B cell (primary cell): Measurements from ENCODE around the gene RRP36. TPM values are rescaled to one million over a fixed set of nuclear protein-coding genes. Genes with fewer than 3 reads are reported as not detected.

ENCODE experiments used
- ATAC-seq: fragments of 200-7000 bp; cut with Tn5 transposase; one replicate; pipeline ENCODE4 v1.10.0; 2021; ENCODE audit warnings: low read depth, mild to moderate bottlenecking, moderate number of reproducible peaks, moderate library complexity
- CTCF ChIA-PET: fragments of 350-600 bp; sonication (Branson Sonifier 250); formaldehyde crosslinking; loops from one replicate; lab custom pipeline; 2021; ENCODE audit warnings: antibody characterized with exemption, inconsistent platforms; lab: Charles Lee
- POLR2A ChIA-PET: fragments of 350-600 bp; sonication (Branson Sonifier 250); formaldehyde crosslinking; loops from one replicate; lab custom pipeline; 2021; ENCODE audit warnings: antibody characterized with exemption; lab: Charles Lee
- DNase-seq: peaks from one replicate; pipeline ENCODE4 v3.0.0; 2013
- H2AFZ ChIP-seq: 2 replicates; pipeline ENCODE4 v1.6.1; 2012; ENCODE audit warnings: mild to moderate bottlenecking, low read depth, low read length; ENCODE audit not compliant: insufficient read depth, poor library complexity, severe bottlenecking
- H3K27ac ChIP-seq, 2 donors: 1 replicate in 1 of 2; 2 replicates in 1 of 2; pipeline ENCODE4 v1.5.1; 2012 to 2013; ENCODE audit warnings: low read length in 2 of 2, mild to moderate bottlenecking in 2 of 2, moderate library complexity in 1 of 2
- H3K27me3 ChIP-seq, 4 experiments: fragments of 200-600 bp in 1 of 4; sonication (generic) in 1 of 4; replicated peaks in 1 of 4; 1 replicate in 2 of 4; 2 replicates in 2 of 4; pipeline versions ENCODE4 v1.6.1 to v1.7.0; 2013 to 2016; ENCODE audit warnings: low read length in 3 of 4, mild to moderate bottlenecking in 2 of 4, mixed read lengths in 1 of 4, moderate library complexity in 1 of 4; ENCODE audit not compliant: insufficient read depth in 4 of 4, control insufficient read depth in 3 of 4; ENCODE audit errors: control extremely low read depth in 1 of 4
- H3K36me3 ChIP-seq, 2 experiments: replicated peaks in 1 of 2; 1 replicate in 1 of 2; 2 replicates in 1 of 2; pipeline versions ENCODE4 v1.6.1 to v1.7.1; 2013; ENCODE audit warnings: low read length in 1 of 2; ENCODE audit not compliant: insufficient read depth in 2 of 2, control insufficient read depth in 1 of 2; ENCODE audit errors: control extremely low read depth in 1 of 2, extremely low read depth in 1 of 2
- H3K4me1 ChIP-seq, 2 donors: fragments of 200-600 bp in 1 of 2; sonication (generic) in 1 of 2; 1 replicate in 1 of 2; 2 replicates in 1 of 2; pipeline versions ENCODE4 v1.5.1 to v1.6.1; 2013 to 2017; ENCODE audit warnings: low read length in 2 of 2; ENCODE audit not compliant: control insufficient read depth in 2 of 2, insufficient read depth in 2 of 2
- H3K4me2 ChIP-seq: replicated peaks from 2 replicates; pipeline ENCODE3; 2012; ENCODE audit warnings: mild to moderate bottlenecking, low read depth, low read length; ENCODE audit not compliant: poor library complexity, severe bottlenecking
- H3K4me3 ChIP-seq, 5 experiments: fragments of 200-600 bp in 1 of 5; sonication (generic) in 1 of 5; 1 replicate in 3 of 5; 2 replicates in 2 of 5; pipeline versions ENCODE4 v1.5.1 to v1.7.0; 2011 to 2016; ENCODE audit warnings: low read length in 4 of 5, mild to moderate bottlenecking in 4 of 5, low read depth in 2 of 5, control low read depth in 1 of 5, moderate library complexity in 1 of 5; ENCODE audit not compliant: insufficient read depth in 1 of 5; ENCODE audit errors: control extremely low read depth in 1 of 5, extremely low read depth in 1 of 5
- H3K79me2 ChIP-seq: fragments of 200-600 bp; sonication (generic); one replicate; pipeline ENCODE4 v1.6.0; 2016; ENCODE audit warnings: low read length; ENCODE audit not compliant: control insufficient read depth, insufficient read depth
- H3K9ac ChIP-seq: fragments of 200-600 bp; sonication (generic); 2 replicates; pipeline ENCODE4 v1.6.1; 2017; ENCODE audit warnings: mild to moderate bottlenecking, low read length, moderate library complexity
- H3K9me3 ChIP-seq, 3 donors: one replicate each; pipeline versions ENCODE4 v1.6.1 to v1.7.1; 2013; ENCODE audit warnings: low read length in 2 of 3; ENCODE audit not compliant: control insufficient read depth in 2 of 3, insufficient read depth in 1 of 3; ENCODE audit errors: control extremely low read depth in 1 of 3
- H4K20me1 ChIP-seq: 2 replicates; pipeline ENCODE4 v1.6.0; 2012; ENCODE audit warnings: mild to moderate bottlenecking, low read length; ENCODE audit not compliant: insufficient read depth, control insufficient read depth, poor library complexity, severe bottlenecking
- H3K27ac Mint-ChIP-seq: one replicate; pipeline ENCODE4 v1.8.0; 2021; ENCODE audit warnings: mixed read lengths
- H3K27me3 Mint-ChIP-seq: one replicate; pipeline ENCODE4 v1.8.0; 2021; ENCODE audit warnings: mixed read lengths
- H3K4me1 Mint-ChIP-seq: one replicate; pipeline ENCODE4 v1.8.0; 2021; ENCODE audit warnings: mixed read lengths
- H3K4me3 Mint-ChIP-seq: one replicate; pipeline ENCODE4 v1.8.0; 2021; ENCODE audit warnings: mixed read lengths
- H3K9me3 Mint-ChIP-seq: one replicate; pipeline ENCODE4 v1.8.0; 2022; ENCODE audit warnings: mixed read lengths; ENCODE audit not compliant: insufficient read depth
- CTCF ChIP-seq: fragments of 200-600 bp; IDR thresholded peaks from one replicate; pipeline ENCODE4 v1.8.0; 2022; ENCODE audit warnings: antibody characterized with exemption, mild to moderate bottlenecking
- EZH2 ChIP-seq: IDR thresholded peaks from 2 replicates; pipeline ENCODE4 v1.6.1; 2012; ENCODE audit warnings: borderline replicate concordance, low read depth, mild to moderate bottlenecking, moderate library complexity, low read length; ENCODE audit not compliant: insufficient read depth, poor library complexity, severe bottlenecking
- WGBS: methylation state at CpG from one replicate; pipeline ENCODE4 v1.1.5; 2013; ENCODE audit warnings: missing lambda C conversion rate; ENCODE audit not compliant: insufficient coverage; 5-methylcytosine and 5-hydroxymethylcytosine counted together
- intact Hi-C: fragments of 100-400 bp; cut with micrococcal nuclease; formaldehyde crosslinking; loops from one replicate; pipeline ENCODE4 v1.10.0; 2022
- polyA plus RNA-seq: library from polyadenylated mRNA; depleted of rRNA; stranded (reverse); fragments of >200 nt; gene quantifications from 2 replicates; pipeline ENCODE4 v1.2.3, GENCODE V29; 2012
- total RNA-seq, 2 donors: library from RNA; stranded (reverse); fragments of 120-200 nt in 1 of 2; gene quantifications; 1 replicate in 1 of 2; 2 replicates in 1 of 2; pipeline versions ENCODE4 v1.2.3 to v1.2.4, GENCODE V29; 2013 to 2022

Gene RRP36
- total and polyA plus RNA-seq, 2 donors (not counting 1 experiment from before 2014, with no cell fraction given): 22.8 to 46.2 TPM

GRCh38 chr6:43001843-43002242, 19.6 kb upstream of the RRP36 start:
- H3K9me3 ChIP-seq: no peaks in the 10 kb centered on the region
- Mint-ChIP-seq H3K27me3 (no peaks in the 10 kb centered on the region), H3K27ac (no peak overlapping the region), H3K9me3 (no peaks in the 10 kb centered on the region), H3K4me1 (no peaks in the 10 kb centered on the region), H3K4me3 (no peak overlapping the region)
- peaks cover 0 to 9% of the 10 kb centered on the region in 2 experiments for H3K36me3 ChIP-seq
- ChIA-PET CTCF (no interaction called here), POLR2A (no interaction called here)
- no peak for TF ChIP-seq CTCF
- TF ChIP-seq EZH2: no peak
- intact Hi-C loops: no loop called here
- ATAC-seq (no peak), DNase-seq (no peak)
- no peak overlapping the region for H2AFZ ChIP-seq
- H3K27me3 ChIP-seq: no peaks in the 10 kb centered on the region
- no peak overlapping the region for H3K4me3 ChIP-seq
- H3K9ac ChIP-seq: no peak overlapping the region
- no peaks in the 10 kb centered on the region for H4K20me1 ChIP-seq
- H3K4me2 ChIP-seq: no peak overlapping the region
- no peak overlapping the region for H3K27ac ChIP-seq
- no peaks in the 10 kb centered on the region for H3K4me1 ChIP-seq
- 97% methylated on average over 7 of the region's 8 CpGs for WGBS
- H3K79me2 ChIP-seq: peaks cover 38% of the 10 kb centered on the region

- POLR2A ChIA-PET: no interaction called here
- peaks cover 1 to 41% of the 10 kb centered on the region in 2 experiments for H3K36me3 ChIP-seq
- no peak for ATAC-seq
- H3K4me3 Mint-ChIP-seq: no peak overlapping the region
- H3K4me1 Mint-ChIP-seq: peaks cover 9% of the 10 kb centered on the region
- H3K27me3 Mint-ChIP-seq: no peaks in the 10 kb centered on the region
- H3K27me3 ChIP-seq: no peaks in the 10 kb centered on the region
- H4K20me1 ChIP-seq: no peaks in the 10 kb centered on the region
- no peak for DNase-seq
- no peak overlapping the region for H3K4me2 ChIP-seq
- H3K9me3 ChIP-seq: no peaks in the 10 kb centered on the region
- CTCF ChIA-PET: interaction anchor here (0.6 to 0.7 kb wide), 2 partner anchors 8 to 186 kb away, joined by 3 to 4 read pairs; no protein-coding TSS in a partner anchor
- no peak overlapping the region for H3K4me3 ChIP-seq
- TF ChIP-seq CTCF (no peak), EZH2 (no peak)
- no peak overlapping the region for H3K27ac Mint-ChIP-seq
- WGBS: 98% methylated on average over 3 of the region's 5 CpGs
- peaks cover 41% of the 10 kb centered on the region for H3K79me2 ChIP-seq
- no peak overlapping the region for H2AFZ ChIP-seq
- peaks cover 0 to 10% of the 10 kb centered on the region in 2 donors for H3K4me1 ChIP-seq
- H3K9ac ChIP-seq: no peak overlapping the region
- intact Hi-C loops: loop anchor here (5.0 kb wide), 1 partner anchor 136 kb away; no protein-coding TSS in a partner anchor
- no peaks in the 10 kb centered on the region for H3K9me3 Mint-ChIP-seq
- no peak overlapping the region for H3K27ac ChIP-seq
Measured at GRCh38 chr6:43005844-43006243, 15.6 kb upstream of the RRP36 start.
